ENCODE measurements around the gene KHSRP. TPM values are rescaled to one million over a fixed set of nuclear protein-coding genes. Genes with fewer than 3 reads are reported as not detected.

KHSRP gene
- total and polyA plus RNA-seq, 9 donors = 56.2 to 260 (median 250) TPM

DNA sequence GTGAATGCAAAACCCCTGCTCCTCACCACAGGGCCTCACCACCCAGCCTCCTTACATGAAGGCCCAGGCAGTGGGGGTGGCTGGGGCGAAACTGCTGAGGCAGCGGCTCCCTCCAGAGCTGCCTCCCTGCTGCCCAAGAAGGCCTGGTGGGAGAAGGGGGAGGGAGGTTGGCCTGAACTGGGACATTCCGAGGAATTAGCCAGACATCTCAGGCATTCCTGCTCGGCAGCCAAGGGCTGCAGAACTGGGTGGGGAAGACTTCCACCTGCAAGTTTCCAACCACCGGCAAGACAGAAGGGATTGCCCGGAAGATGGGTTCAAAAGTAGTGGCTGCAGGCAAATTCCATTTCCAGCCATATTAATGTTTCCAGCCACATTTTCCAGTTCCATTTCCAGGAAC is 46.6 kb downstream of the KHSRP start:
- no peaks in the 10 kb centered on the region for H3K36me3 ChIP-seq

DNA sequence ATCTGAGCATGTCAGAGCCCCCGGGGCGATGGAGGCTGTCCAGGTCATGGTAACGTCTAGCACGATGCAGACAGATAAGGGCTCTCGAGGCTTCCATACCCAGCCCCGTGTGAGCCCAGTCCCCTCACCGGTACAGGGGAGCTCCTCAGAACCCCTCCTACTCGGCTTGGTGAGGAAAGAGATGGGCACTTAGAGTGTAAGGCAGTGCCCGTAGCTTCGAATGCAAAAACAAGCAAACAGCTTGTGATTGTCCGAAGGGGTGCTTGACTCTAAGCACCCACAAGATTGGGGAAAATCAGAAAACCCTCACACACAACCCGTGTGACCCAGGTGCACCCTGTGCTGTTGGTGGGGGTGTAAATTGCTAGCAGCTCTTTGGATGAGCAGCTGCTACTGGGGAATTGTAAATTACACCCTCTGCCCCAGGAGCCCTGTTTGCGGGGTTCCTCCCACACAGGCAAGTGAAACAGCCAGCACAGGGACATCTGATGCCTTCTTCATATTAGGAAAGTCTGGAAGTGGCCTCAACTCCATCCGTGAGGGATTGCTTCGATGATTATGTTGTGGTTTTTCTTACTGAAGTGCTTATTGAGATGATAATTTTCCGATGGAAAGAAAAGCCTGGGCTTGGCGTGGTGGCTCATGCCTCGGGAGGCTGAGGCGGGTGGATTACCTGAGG is 48.0 kb downstream of the KHSRP start:
- peak in 1 of 5 donors; percentile 38 for DNase-seq
- 31 to 38% (median 36%) methylated on average over 19 of the region's 19 CpGs for WGBS, 3 donors
- no peak for TF ChIP-seq EP300 (IDR thresholded peaks at IDR 0.05)
- TF ChIP-seq, protein P1, sequence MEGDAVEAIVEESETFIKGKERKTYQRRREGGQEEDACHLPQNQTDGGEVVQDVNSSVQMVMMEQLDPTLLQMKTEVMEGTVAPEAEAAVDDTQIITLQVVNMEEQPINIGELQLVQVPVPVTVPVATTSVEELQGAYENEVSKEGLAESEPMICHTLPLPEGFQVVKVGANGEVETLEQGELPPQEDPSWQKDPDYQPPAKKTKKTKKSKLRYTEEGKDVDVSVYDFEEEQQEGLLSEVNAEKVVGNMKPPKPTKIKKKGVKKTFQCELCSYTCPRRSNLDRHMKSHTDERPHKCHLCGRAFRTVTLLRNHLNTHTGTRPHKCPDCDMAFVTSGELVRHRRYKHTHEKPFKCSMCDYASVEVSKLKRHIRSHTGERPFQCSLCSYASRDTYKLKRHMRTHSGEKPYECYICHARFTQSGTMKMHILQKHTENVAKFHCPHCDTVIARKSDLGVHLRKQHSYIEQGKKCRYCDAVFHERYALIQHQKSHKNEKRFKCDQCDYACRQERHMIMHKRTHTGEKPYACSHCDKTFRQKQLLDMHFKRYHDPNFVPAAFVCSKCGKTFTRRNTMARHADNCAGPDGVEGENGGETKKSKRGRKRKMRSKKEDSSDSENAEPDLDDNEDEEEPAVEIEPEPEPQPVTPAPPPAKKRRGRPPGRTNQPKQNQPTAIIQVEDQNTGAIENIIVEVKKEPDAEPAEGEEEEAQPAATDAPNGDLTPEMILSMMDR (IDR thresholded peaks at IDR 0.05) = no peak
- TF ChIP-seq POLR2A (IDR thresholded peaks at IDR 0.05) = no peak
- intact Hi-C loops (cut with DNase I) = loop anchor here in 1 of 4 donors (10.0 kb wide), 2 partner anchors 48 to 102 kb away; partner anchors contain the start of genes KHSRP and MLLT1
- Histone ChIP-seq H3K27ac (no peak overlapping the region), H3K4me3 (no peak overlapping the region), H3K27me3 (no peaks in the 10 kb centered on the region), H3K9me3 (peaks cover 0 to 10% of the 10 kb centered on the region in 2 donors), H3K4me1 (ENCODE audit: insufficient read depth) (peaks cover 5% of the 10 kb centered on the region), H3K36me3 (no peaks in the 10 kb centered on the region)

More for the DNA sequence above, 46.6 kb downstream of the KHSRP start:
- H3K4me1 ChIP-seq (ENCODE audit: insufficient read depth) = peaks cover 5% of the 10 kb centered on the region
- intact Hi-C loops (cut with DNase I) = loop anchor here in 1 of 4 donors (10.0 kb wide), 2 partner anchors 47 to 103 kb away; partner anchors contain the start of genes KHSRP and MLLT1
- TF ChIP-seq POLR2A (IDR thresholded peaks at IDR 0.05) = no peak
- no peak for TF ChIP-seq EP300 (IDR thresholded peaks at IDR 0.05)
- TF ChIP-seq, protein P1 (IDR thresholded peaks at IDR 0.05) = no peak
- 14 to 19% (median 16%) methylated on average over 6 of the region's 6 CpGs for WGBS, 3 donors
- no peak overlapping the region for H3K4me3 ChIP-seq
- H3K27ac ChIP-seq = no peak overlapping the region
- peak in 1 of 5 donors; percentile 64 for DNase-seq
- peaks cover 0 to 10% of the 10 kb centered on the region in 2 donors for H3K9me3 ChIP-seq
- no peaks in the 10 kb centered on the region for H3K27me3 ChIP-seq

DNA sequence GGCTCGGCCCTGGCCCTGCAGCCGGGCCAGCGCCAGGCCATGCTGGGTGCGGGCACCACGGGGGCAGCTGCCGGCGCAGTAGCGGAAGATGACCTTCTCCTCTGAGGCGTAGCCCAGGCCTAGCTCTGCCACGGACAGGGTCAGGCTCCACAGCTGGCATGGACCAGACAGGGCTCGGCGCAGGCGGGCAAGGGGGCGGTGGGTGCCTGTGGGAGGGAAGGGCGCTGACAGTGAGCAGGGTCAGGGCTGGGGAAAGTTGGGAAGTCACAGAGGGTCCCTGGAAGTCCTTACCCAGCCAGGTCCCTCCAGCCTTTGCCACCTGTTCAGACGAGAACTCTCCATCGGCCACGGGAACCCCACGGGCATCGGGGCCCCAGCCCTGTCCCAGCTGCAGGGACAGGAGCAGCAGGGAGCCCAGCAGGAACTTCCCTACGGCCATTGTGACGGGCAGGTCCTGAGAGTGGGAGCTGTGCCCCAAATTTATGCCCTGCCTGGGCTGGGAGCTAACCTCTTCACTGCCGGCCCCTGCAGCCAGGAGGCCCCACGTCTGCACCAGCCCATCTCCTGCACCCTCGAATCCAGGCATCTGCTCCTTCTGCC is 49.1 kb downstream of the KHSRP start, which contains the start of gene PSPN:
PSPN (minus strand) TSS at position 523 of the 600 bp plus-strand sequence; CDS start at position 439, 84 bp downstream.
- Histone ChIP-seq H3K4me3 (no peak within 1 kb of the TSS), H3K27me3 (no peaks in the 10 kb centered on the region), H3K9me3 (peaks cover 0 to 8% of the 10 kb centered on the region in 2 donors), H3K36me3 (no peaks in the 10 kb centered on the region), H3K27ac (no peak within 1 kb of the TSS), H3K4me1 (ENCODE audit: insufficient read depth) (peaks cover 5% of the 10 kb centered on the region)
- no peak for TF ChIP-seq EP300 (IDR thresholded peaks at IDR 0.05)
- TF ChIP-seq POLR2A (IDR thresholded peaks at IDR 0.05) = no peak
- TF ChIP-seq, protein P1 (IDR thresholded peaks at IDR 0.05) = no peak
- DNase-seq = peak in 2 of 5 donors; percentile 49 to 57
- 79 to 88% (median 80%) methylated on average over 22 to 25 of the region's 25 CpGs for WGBS, 3 donors
- intact Hi-C loops (cut with DNase I) = loop anchor here in 1 of 4 donors (10.0 kb wide), 2 partner anchors 49 to 101 kb away; partner anchors contain the start of genes KHSRP and MLLT1

DNA sequence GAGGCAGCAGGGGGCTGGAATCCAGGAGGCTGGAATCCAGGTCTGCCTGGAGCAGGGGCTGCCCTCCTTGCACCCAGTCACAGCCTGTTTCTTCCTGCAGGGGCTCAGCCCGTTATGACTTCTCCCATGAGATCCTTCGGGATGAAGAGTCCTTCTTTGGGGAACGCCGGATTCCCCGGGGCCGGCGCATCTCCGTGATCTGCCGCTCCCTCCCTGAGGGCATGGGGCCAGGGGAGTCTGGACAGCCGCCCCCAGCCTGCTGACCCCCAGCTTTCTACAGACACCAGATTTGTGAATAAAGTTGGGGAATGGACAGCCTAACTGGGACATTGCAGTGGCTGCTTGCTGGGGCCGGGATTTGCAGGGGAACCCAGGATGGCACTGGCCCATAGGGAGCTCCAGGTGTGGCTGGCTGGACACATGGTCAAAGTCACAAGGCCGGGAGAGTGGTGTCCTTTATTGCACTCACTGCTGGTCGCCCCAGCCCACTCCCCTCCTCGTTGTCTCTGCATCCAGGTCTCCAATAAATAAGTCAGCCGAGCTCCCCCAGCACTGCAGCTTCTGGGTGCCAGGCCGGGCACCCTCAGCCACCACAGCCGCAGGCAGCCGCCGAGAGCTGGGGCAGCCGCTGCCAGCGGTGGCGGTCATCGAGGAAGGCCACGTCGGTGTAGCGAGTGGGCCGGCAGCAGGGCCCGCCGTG is 49.8 kb downstream of the KHSRP start:
- Histone ChIP-seq H3K27me3 (no peaks in the 10 kb centered on the region), H3K27ac (no peak overlapping the region), H3K36me3 (no peaks in the 10 kb centered on the region), H3K4me3 (no peak overlapping the region), H3K4me1 (ENCODE audit: insufficient read depth) (peaks cover 5% of the 10 kb centered on the region), H3K9me3 (peaks cover 0 to 1% of the 10 kb centered on the region in 2 donors)
- peak in 2 of 5 donors; percentile 44 to 53 for DNase-seq
- intact Hi-C loops (cut with DNase I) = loop anchor here in 1 of 4 donors (10.0 kb wide), 2 partner anchors 50 to 100 kb away; partner anchors contain the start of genes KHSRP and MLLT1
- TF ChIP-seq, protein P1 (IDR thresholded peaks at IDR 0.05) = no peak
- 76 to 83% (median 79%) methylated on average over 29 of the region's 29 CpGs for WGBS, 3 donors

Measured in ovary (tissue), 9 donors.